NK-92 (cell line): ENCODE data around the gene BAIAP2L2.
"Not testable (repeated sequence)": the region's sequence is repeated elsewhere in the genome, so short reads cannot be mapped to it uniquely, and the experiment has no call there.

ENCODE experiments used
- DNase-seq: peaks from one replicate; lab custom pipeline; 2025; ENCODE audit not compliant: unreplicated experiment; lab: John Stamatoyannopoulos, UW

Gene BAIAP2L2

GRCh38 chr22:38127869-38128268 is 17.4 kb upstream of the BAIAP2L2 start:
- no peak for DNase-seq

- no peak for DNase-seq
Observed at GRCh38 chr22:38126928-38127668, 16.6 kb upstream of the BAIAP2L2 start.

GRCh38 chr22:38125751-38126201 is 15.3 kb upstream of the BAIAP2L2 start:
- DNase-seq = no peak

GRCh38 chr22:38125038-38125610 is 14.6 kb upstream of the BAIAP2L2 start:
- no peak for DNase-seq

- no peak for DNase-seq
Observed at GRCh38 chr22:38124236-38124974, 13.9 kb upstream of the BAIAP2L2 start.

GRCh38 chr22:38122616-38123015 is 12.1 kb upstream of the BAIAP2L2 start:
- no peak for DNase-seq

- DNase-seq = no peak
Observed at GRCh38 chr22:38120359-38121110, 10.1 kb upstream of the BAIAP2L2 start.

- DNase-seq = not testable (repeated sequence)
Observed at GRCh38 chr22:38118747-38119146, 8.3 kb upstream of the BAIAP2L2 start.

GRCh38 chr22:38118182-38118581 is 7.7 kb upstream of the BAIAP2L2 start:
- no peak for DNase-seq

- not testable (repeated sequence) for DNase-seq
Observed at GRCh38 chr22:38117556-38117955, 7.1 kb upstream of the BAIAP2L2 start.

- DNase-seq = no peak
Observed at GRCh38 chr22:38115423-38116205, 5.1 kb upstream of the BAIAP2L2 start.

- no peak for DNase-seq
Observed at GRCh38 chr22:38114484-38115398, 4.3 kb upstream of the BAIAP2L2 start.

- no peak for DNase-seq
Observed at GRCh38 chr22:38112381-38112780, 1.9 kb upstream of the BAIAP2L2 start.

- no peak for DNase-seq
Observed at GRCh38 chr22:38111925-38112355, 1.5 kb upstream of the BAIAP2L2 start.

- DNase-seq = no peak
Observed at GRCh38 chr22:38110863-38111852, 674 bp upstream of the BAIAP2L2 start.

- DNase-seq = no peak
Observed at GRCh38 chr22:38109371-38110001, 998 bp downstream of the BAIAP2L2 start.

GRCh38 chr22:38108561-38109319 is 1.7 kb downstream of the BAIAP2L2 start:
- no peak for DNase-seq
